Activated CD4-positive, CD25-positive, alpha-beta regulatory T cell treated with anti-CD3 and anti-CD28 coated beads, Interleukin-2, amount 50 U/mL, for 72 hours (primary cell): ENCODE measurements around the gene NR4A3.
"Not testable (repeated sequence)": the region's sequence is repeated elsewhere in the genome, so short reads cannot be mapped to it uniquely, and the experiment has no call there.

Experiments used
- DNase-seq: peaks from one replicate; pipeline ENCODE4 v3.0.0; 2021

The NR4A3 gene

DNA sequence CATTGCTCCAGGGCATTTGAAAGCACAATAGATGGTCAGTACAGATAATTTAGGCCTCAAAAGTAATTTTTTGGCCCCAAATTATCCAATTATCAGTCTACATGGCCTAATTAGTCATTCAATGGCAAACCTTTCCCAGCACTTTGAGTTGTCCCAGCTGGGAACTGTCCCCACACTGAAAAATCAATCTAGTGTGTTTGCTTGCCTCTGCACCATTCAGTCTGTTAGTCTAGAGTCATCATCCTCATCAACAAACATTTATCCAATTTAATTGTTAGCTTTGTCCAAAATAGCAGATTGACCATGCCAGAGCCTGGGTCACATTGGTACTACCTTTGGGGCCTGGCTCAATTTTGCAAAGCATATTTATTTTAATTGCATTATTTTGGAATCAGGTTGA is 13.9 kb downstream of the NR4A3 start:
- no peak for DNase-seq

DNA sequence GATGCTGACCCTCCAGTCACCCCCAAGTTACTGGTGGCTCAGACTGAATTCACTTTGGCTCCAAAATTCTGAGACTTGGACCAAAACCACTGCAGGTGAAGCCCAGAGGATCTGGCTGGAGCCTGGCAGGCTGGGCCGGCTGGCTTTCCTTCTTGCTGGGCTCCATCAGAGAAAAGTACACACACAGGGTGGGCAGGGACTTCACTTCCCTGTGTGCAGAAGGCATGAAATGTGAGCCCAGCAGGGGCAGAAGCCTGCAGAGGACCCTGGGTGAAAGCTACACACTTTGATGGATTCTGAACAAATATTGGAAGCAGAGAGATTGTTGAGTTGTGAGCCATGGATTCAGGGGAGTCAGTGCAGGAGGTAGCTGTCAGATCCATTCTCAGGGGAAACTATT is 18.4 kb downstream of the NR4A3 start:
- no peak for DNase-seq

- DNase-seq, result no peak
These were observed 23.4 kb downstream of the NR4A3 start for GRCh38 chr9:99845063-99845462.

- no peak for DNase-seq
These were observed 26.8 kb downstream of the NR4A3 start for GRCh38 chr9:99848447-99848846.

DNA sequence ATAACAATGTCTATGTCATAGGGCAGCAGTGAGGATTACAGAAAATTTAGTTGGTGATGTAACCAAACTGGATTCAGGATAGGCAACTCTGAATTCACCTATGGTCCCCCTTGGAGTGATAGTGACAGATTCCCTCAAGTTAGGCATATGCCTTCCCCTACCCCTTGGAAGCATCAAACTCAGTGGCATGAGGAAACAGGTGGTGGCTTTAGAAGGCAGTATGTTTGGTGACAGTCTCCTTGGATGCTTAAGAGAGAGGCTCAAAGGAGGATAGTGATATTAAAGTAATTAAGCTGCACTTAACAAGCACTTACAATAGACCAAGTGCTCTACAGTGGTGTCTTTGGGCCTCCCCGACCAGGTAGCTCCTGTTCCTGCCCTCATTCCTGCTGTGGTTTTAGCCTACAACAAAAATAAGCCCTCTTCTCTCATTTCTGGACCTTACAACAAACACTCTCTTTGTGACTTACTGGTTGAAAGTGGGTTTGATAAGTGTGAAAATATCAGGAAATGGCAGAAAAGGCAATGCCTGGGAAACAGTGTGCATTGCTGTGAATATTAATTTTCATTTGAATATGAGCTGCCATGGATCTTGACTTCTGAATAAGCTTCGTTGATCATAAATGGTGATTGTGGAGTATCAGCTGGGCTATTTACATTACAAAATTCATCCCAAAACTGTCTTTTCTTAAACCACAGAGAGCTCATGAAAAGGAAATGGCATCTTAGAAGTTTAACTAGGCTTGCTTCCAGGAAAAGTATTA is 29.2 kb downstream of the NR4A3 start:
- no peak for DNase-seq

GRCh38 chr9:99851500-99851822 is 29.8 kb downstream of the NR4A3 start:
- no peak for DNase-seq

GRCh38 chr9:99852617-99853016 is 30.9 kb downstream of the NR4A3 start:
- no peak for DNase-seq

GRCh38 chr9:99855467-99856176 is 33.9 kb downstream of the NR4A3 start:
- no peak for DNase-seq

DNA sequence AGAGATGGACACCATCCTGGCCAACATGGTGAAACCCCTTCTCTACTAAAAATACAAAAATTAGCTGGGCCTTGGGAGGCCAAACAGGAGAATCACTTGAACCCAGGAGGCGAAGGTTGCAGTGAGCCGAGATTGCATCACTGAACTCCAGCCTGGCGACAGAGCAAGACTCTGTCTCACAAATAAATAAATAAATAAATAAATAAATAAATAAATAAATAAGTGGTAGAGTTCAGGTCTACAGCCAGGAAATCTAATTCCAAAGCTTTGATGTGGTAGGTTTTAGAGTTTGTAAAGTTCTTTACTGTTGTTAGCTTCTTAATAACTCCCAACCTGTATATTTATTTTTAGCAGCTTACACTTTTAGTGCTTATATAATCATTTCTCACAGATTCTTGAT is 35.9 kb downstream of the NR4A3 start:
- DNase-seq, result not testable (repeated sequence)

DNA sequence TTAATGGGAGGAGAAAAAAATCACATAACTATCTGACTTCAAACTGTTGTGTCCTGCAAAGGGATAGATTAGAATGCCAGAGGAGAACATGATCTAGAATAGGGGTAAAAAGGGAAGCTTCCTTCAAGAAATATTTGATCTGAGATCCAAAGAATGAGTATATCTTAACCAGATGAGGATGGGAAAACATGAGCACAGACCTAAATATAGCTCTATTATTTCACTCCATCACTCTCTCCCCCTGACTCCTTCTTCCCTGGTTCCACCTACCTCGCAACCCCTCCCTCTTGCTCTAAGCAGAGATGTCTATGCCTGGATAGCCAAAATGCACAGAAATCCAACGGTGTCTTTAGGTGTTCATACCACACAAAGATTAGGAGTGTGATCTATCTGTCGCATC is 36.4 kb downstream of the NR4A3 start:
- no peak for DNase-seq

- no peak for DNase-seq
These were observed 37.7 kb downstream of the NR4A3 start for GRCh38 chr9:99859243-99859980.

DNA sequence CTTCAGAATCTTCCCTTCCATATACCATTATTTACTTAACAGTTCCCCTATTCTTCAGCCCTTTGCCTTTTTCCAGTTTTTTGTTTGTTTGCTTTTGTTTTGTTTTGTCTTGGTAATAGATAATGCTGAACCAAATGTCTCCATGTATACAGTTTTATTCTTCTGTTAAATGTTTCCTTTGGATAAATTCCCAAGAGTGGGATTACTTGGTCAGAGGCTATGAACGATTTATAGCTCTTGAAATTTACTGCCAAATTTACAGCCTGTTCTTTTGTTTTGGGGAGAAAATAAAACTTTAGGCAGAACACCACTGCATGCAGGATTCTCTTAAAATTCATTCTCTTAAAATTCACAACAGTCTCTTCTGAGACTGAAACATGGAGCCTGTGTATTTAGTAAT is 38.6 kb downstream of the NR4A3 start:
- no peak for DNase-seq

DNA sequence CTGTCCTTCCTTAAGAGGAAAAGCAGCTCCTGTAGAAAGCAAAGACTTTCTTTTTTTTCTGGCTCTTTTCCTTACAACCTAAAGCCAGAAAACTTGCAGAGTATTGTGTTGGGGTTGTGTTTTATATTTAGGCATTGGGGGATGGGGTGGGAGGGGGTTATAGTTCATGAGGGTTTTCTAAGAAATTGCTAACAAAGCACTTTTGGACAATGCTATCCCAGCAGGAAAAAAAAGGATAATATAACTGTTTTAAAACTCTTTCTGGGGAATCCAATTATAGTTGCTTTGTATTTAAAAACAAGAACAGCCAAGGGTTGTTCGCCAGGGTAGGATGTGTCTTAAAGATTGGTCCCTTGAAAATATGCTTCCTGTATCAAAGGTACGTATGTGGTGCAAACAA is 42.3 kb downstream of the NR4A3 start:
- no peak for DNase-seq

DNA sequence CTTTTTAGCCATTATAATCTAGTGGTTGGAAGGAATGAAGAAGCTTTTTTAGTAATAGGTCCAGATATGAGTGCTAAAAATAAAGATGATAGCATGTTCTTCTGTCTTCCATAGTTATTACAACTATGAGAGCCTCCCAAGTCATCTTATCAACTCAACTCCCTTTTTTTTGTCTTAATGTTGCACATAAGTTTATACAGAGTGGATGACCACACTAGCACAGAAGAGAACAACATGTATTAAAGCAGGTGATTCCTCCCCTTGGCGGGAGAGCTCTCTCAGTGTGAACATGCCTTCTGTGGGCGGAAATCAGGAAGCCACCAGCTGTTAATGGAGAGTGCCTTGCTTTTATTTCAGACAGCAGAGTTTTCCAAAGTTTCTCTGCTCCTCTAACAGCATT is 44.7 kb downstream of the NR4A3 start:
- DNase-seq, result no peak

DNA sequence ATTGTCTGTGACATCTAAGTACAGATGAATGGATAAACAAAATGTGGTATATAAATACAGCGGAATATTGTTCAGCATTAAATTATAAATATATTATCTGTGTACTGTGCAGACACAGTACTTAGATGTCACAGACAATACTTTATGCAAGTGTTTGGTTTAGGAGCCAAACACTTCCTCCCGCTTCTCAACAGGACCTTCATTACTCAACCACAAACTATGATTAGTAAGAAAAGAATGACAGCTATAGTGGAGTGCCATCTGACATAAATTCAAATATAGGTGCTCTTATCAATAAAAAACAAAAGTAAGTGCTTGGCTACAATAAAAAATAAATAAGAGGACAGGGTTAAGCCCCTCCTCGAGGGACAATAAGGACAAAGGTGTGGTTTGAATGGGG is 45.9 kb downstream of the NR4A3 start:
- no peak for DNase-seq

DNA sequence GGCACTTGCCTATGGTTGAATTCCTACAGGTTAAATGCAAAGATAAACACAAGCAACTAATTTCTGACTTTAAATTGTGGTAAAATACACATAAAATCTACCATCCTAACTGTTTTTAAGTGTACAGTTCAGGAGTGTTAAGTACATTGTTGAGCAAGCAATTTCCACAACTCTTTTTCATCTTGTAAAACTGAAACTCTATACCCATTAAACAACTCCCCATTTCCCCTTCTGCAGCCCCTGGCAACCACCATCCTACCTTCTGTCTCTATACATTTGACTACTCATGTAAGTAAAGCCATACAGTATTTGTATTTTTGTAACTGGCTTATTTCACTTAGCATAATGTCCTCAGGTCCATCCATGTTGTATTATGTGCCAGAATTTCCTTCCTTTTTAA is 46.3 kb downstream of the NR4A3 start:
- DNase-seq, result no peak

- DNase-seq, result no peak
These were observed 47.2 kb downstream of the NR4A3 start for GRCh38 chr9:99868845-99869244.

DNA sequence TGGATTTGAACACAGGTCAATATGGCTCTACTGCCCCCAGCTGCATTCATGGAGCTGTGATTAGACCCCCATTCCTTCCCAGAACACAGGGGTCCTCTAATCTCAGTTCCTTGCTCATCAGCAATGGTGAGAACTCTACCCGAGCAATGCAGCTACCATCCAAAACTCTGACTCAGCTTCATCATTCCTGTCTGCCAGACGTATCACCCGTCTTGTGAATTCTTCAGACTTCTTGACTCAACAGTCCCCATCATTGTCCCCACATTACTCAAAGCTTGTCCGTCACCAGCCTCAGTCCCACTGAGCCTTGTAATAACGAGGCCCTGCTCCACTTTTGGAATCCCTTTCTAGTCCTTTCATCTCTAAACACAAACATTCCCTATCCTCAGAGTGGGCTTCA is 48.4 kb downstream of the NR4A3 start:
- DNase-seq, result no peak

- DNase-seq, result no peak
These were observed 51.8 kb downstream of the NR4A3 start for GRCh38 chr9:99873531-99873930.

- DNase-seq, result no peak
These were observed 52.4 kb downstream of the NR4A3 start for GRCh38 chr9:99873943-99874584.

DNA sequence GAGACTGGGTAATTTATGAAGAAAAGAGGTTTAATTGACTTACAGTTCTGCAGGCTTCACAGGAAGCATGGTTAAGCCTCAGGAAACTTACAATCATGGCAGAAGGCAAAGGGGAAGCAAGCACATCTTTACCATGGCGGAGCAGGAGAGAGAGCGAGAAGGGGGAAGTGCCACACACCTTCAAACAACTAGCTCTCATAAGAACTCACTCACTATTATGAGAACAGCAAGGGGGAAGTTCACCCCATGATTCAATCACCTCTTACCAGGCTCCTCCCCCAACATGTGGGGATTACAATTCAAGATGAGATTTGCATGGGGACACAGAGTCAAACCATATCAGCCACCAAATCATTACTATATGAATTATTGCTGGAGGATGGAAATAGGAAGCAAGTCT is 54.5 kb downstream of the NR4A3 start:
- DNase-seq, result no peak

GRCh38 chr9:99878651-99879050 is 57.0 kb downstream of the NR4A3 start:
- DNase-seq, result no peak

DNA sequence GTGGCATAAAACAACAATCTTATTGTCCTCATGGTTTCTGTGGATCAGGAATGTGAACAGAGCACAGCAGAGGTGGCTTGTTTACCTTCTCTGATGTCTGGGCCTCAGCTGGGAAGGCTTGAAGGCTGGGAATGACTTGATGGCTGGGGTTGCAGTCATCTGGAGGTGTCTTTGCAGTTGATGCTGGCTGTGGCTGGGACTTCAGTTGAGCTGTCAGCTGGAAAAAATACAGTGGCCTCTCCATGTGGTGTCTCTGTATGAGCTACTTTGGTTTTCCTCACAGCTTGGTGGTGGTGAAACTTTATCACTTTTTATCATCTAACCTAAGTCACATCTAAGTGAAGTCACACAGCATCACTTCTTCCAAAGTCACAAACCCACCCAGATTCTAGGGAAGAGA is 60.1 kb downstream of the NR4A3 start:
- no peak for DNase-seq

DNA sequence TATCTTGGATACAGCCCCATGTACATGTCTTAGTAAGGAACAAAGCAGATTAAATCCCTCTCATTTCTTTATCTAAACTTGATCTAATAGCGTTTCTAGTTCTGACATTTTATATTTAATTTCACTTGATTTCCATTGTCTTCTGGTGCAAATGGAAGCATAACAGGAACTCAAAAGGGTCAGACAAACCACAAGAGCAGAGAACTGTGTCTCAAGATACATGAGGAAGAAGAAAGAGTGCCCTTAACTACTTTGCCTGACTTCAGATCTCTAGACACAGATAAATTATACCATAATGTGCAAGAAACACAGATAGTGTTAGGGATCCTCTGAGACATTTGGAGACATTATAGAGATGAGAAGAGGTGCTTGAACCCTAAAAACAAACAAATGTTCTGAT is 64.1 kb downstream of the NR4A3 start:
- DNase-seq, result no peak
